Neural cell (in vitro differentiated cells): Measurements from ENCODE around the gene FGFBP3. TPM values are rescaled to one million over a fixed set of nuclear protein-coding genes. Genes with fewer than 3 reads are reported as not detected.

ENCODE experiments used
- H2AFZ ChIP-seq: fragments of 200-600, 300-800 bp; sonication (generic), shearing (Covaris generic); 2 replicates; pipeline ENCODE4 v1.6.0; 2014; ENCODE audit warnings: low read depth, mild to moderate bottlenecking, antibody characterized with exemption, low read length, moderate library complexity
- H3F3A ChIP-seq: fragments of 200-600 bp; shearing (Covaris generic); 2 replicates; pipeline ENCODE4 v1.6.1; 2016; ENCODE audit warnings: mild to moderate bottlenecking, moderate library complexity, mixed read lengths, antibody characterized with exemption, low read length; ENCODE audit not compliant: insufficient read depth, poor library complexity, severe bottlenecking
- H3K27ac ChIP-seq: fragments of 200-600, 300-800 bp; sonication (generic), shearing (Covaris generic); 2 replicates; pipeline ENCODE4 v1.5.1; 2014; ENCODE audit warnings: mild to moderate bottlenecking, low read length, moderate library complexity
- H3K27me3 ChIP-seq: fragments of 300-800, 200-600 bp; sonication (generic), shearing (Covaris generic); 2 replicates; pipeline ENCODE4 v1.6.0; 2014; ENCODE audit warnings: mild to moderate bottlenecking, low read depth, low read length, moderate library complexity; ENCODE audit not compliant: insufficient read depth
- H3K36me3 ChIP-seq: fragments of 300-800, 200-600 bp; sonication (generic), shearing (Covaris generic); 2 replicates; pipeline ENCODE4 v1.5.1; 2014; ENCODE audit warnings: mild to moderate bottlenecking, antibody characterized with exemption, low read length, moderate library complexity; ENCODE audit not compliant: insufficient read depth
- H3K4me2 ChIP-seq: fragments of 300-800, 200-600 bp; sonication (generic), shearing (Covaris generic); 2 replicates; pipeline ENCODE4 v1.6.0; 2014; ENCODE audit warnings: mild to moderate bottlenecking, low read length
- H3K4me3 ChIP-seq: fragments of 300-800, 200-600 bp; sonication (generic), shearing (Covaris generic); 2 replicates; pipeline ENCODE4 v1.5.1; 2014; ENCODE audit warnings: mild to moderate bottlenecking, low read length, moderate library complexity
- H3K79me2 ChIP-seq: fragments of 200-600 bp; shearing (Covaris generic); replicated peaks from 2 replicates; pipeline ENCODE4 v1.6.0; 2014; ENCODE audit warnings: mild to moderate bottlenecking, low read length, moderate library complexity; ENCODE audit not compliant: insufficient read depth
- H3K9ac ChIP-seq: fragments of 300-800, 200-600 bp; sonication (generic), shearing (Covaris generic); 2 replicates; pipeline ENCODE4 v1.6.1; 2016; ENCODE audit warnings: mild to moderate bottlenecking, low read length, mixed read lengths
- H3K9me2 ChIP-seq: fragments of 200-600 bp; shearing (Covaris generic); 2 replicates; pipeline ENCODE4 v1.6.1; 2016; ENCODE audit warnings: mild to moderate bottlenecking, low read length, mixed read lengths; ENCODE audit not compliant: insufficient read depth
- H3K9me3 ChIP-seq: fragments of 200-600, 300-800 bp; sonication (generic), shearing (Covaris generic); 2 replicates; pipeline ENCODE4 v1.6.1; 2016; ENCODE audit warnings: mild to moderate bottlenecking, mixed run types, low read length, moderate library complexity, mixed read lengths
- H4K20me1 ChIP-seq: fragments of 200-600 bp; shearing (Covaris generic); 2 replicates; pipeline ENCODE4 v1.6.1; 2016; ENCODE audit warnings: mild to moderate bottlenecking, mixed run types; ENCODE audit not compliant: insufficient read depth
- EP300 ChIP-seq: fragments of 450-650 bp; conservative IDR thresholded peaks from 2 replicates; pipeline ENCODE4 v1.6.1; 2014; ENCODE audit warnings: antibody characterized with exemption, mild to moderate bottlenecking, moderate library complexity; ENCODE audit not compliant: poor library complexity, severe bottlenecking
- EZH2 ChIP-seq: fragments of 200-600, 300-800 bp; shearing (Covaris generic), sonication (generic); IDR thresholded peaks from 2 replicates; pipeline ENCODE4 v1.6.1; 2014; ENCODE audit warnings: antibody characterized with exemption, low read length, borderline replicate concordance, mild to moderate bottlenecking; ENCODE audit not compliant: insufficient read depth, poor library complexity, severe bottlenecking
- MXI1 ChIP-seq: fragments of 450-650 bp; conservative IDR thresholded peaks from 2 replicates; pipeline ENCODE4 v1.6.1; 2014; ENCODE audit warnings: antibody characterized with exemption, mild to moderate bottlenecking; ENCODE audit not compliant: poor library complexity, severe bottlenecking
- POLR2AphosphoS5 ChIP-seq: IDR thresholded peaks from 2 replicates; pipeline ENCODE4 v1.6.1; 2012
- RAD21 ChIP-seq: fragments of 450-650 bp; conservative IDR thresholded peaks from 2 replicates; pipeline ENCODE4 v1.6.1; 2014; ENCODE audit warnings: antibody characterized with exemption, mild to moderate bottlenecking, moderate library complexity
- SMC3 ChIP-seq: fragments of 450-650 bp; conservative IDR thresholded peaks from 2 replicates; pipeline ENCODE4 v1.6.1; 2014; ENCODE audit warnings: antibody characterized with exemption, mild to moderate bottlenecking, moderate library complexity; ENCODE audit not compliant: poor library complexity
- TAF1 ChIP-seq: IDR thresholded peaks from 2 replicates; pipeline ENCODE4 v1.6.1; 2012; ENCODE audit warnings: low read depth
- polyA plus RNA-seq: library from polyadenylated mRNA; depleted of rRNA; stranded (reverse); fragments of >200 nt; gene quantifications from 2 replicates; pipeline ENCODE4 v1.2.3, GENCODE V29; 2014
- TF ChIP-seq, protein P1 (sequence below): fragments of 450-650 bp; IDR thresholded peaks from 2 replicates; pipeline ENCODE4 v1.5.1; 2014; ENCODE audit warnings: antibody characterized with exemption, mild to moderate bottlenecking, moderate library complexity; ENCODE audit not compliant: poor library complexity, severe bottlenecking
- TF ChIP-seq, protein P2 (sequence below): IDR thresholded peaks from 2 replicates; pipeline ENCODE4 v1.6.1; 2012; ENCODE audit warnings: borderline replicate concordance

The FGFBP3 gene
- polyA plus RNA-seq, 1 donor from 2014 or later = 39.5 TPM

DNA sequence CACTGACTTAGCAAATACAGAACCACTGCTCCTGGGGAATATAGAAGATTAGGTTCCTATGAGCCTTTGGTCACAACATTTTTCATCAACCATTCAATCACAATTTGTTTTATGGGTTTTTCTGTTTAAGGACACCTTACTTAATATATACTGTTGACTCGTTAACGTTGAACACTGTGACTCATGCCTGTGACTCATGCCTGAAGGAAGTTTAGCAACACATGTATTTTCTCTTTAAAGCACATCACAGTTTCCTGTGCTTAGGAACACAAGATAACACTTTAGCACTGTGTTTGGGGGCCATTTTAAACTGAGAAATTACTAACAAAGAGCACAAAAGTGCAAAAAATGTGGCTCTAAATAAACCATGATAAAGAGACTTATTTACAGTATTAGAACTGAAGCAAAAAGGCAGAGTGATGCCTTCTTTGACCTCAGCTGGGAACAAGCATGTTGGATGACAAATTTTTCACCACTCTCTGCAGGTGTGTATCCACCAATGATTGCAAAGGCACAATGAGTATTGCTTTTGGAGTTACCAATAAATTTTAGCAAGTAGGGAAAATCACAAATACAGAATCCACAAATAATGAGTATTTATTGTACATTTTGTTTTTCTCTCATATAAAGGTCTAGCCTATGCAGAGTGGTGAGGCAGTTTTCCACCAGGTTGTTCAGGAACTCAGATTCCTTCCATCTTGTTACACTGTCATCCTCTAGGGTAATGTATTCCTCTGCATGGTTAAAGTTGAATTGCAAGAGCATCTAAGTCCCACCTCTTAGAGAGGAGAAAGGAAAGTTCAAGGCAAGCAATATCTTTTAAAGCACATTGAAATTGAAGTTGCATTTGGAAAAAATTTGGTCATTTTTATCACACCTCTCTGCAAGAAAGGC, 7.3 kb downstream of the FGFBP3 start:
- Histone ChIP-seq H3K27ac (no peak overlapping the region), H3F3A (no peaks in the 10 kb centered on the region), H3K79me2 (peaks cover 2% of the 10 kb centered on the region), H3K9ac (no peak overlapping the region), H3K27me3 (no peaks in the 10 kb centered on the region), H3K9me2 (no peaks in the 10 kb centered on the region), H3K4me2 (no peak overlapping the region), H4K20me1 (no peaks in the 10 kb centered on the region), H3K36me3 (no peaks in the 10 kb centered on the region), H2AFZ (no peak overlapping the region), H3K4me3 (no peak overlapping the region), H3K9me3 (no peaks in the 10 kb centered on the region)
- TF ChIP-seq TAF1 (no peak), EP300 (no peak)

DNA sequence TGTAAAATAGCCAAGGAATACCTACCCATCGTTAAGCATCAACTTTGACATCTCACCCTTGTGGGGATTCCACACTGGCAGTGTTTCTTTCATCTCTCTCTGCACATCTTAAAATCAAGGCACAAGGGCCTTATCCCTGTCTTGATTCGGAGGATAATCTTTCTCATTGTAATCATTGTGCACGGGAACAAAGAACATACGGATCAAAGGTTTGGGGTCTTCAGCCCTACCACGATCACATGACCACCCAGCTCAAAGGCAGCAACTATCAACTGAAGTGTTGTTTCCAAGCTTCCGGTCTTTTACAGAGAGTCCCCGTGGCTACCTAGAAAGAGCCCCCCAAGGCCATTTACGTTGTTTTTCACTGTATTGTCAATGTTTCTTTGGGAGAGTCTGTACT, 11.9 kb downstream of the FGFBP3 start:
- H3K9ac ChIP-seq = no peak overlapping the region
- H4K20me1 ChIP-seq = no peaks in the 10 kb centered on the region
- H3F3A ChIP-seq = no peaks in the 10 kb centered on the region
- H3K4me3 ChIP-seq = no peak overlapping the region
- H2AFZ ChIP-seq = no peak overlapping the region
- H3K9me3 ChIP-seq = no peaks in the 10 kb centered on the region
- H3K4me2 ChIP-seq = no peak overlapping the region
- no peaks in the 10 kb centered on the region for H3K36me3 ChIP-seq
- no peaks in the 10 kb centered on the region for H3K79me2 ChIP-seq
- TF ChIP-seq RAD21 (no peak), MXI1 (no peak), EZH2 (no peak), EP300 (no peak), TAF1 (no peak), POLR2AphosphoS5 (no peak), SMC3 (no peak)
- TF ChIP-seq, protein P1, sequence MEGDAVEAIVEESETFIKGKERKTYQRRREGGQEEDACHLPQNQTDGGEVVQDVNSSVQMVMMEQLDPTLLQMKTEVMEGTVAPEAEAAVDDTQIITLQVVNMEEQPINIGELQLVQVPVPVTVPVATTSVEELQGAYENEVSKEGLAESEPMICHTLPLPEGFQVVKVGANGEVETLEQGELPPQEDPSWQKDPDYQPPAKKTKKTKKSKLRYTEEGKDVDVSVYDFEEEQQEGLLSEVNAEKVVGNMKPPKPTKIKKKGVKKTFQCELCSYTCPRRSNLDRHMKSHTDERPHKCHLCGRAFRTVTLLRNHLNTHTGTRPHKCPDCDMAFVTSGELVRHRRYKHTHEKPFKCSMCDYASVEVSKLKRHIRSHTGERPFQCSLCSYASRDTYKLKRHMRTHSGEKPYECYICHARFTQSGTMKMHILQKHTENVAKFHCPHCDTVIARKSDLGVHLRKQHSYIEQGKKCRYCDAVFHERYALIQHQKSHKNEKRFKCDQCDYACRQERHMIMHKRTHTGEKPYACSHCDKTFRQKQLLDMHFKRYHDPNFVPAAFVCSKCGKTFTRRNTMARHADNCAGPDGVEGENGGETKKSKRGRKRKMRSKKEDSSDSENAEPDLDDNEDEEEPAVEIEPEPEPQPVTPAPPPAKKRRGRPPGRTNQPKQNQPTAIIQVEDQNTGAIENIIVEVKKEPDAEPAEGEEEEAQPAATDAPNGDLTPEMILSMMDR = no peak
- TF ChIP-seq, protein P2, sequence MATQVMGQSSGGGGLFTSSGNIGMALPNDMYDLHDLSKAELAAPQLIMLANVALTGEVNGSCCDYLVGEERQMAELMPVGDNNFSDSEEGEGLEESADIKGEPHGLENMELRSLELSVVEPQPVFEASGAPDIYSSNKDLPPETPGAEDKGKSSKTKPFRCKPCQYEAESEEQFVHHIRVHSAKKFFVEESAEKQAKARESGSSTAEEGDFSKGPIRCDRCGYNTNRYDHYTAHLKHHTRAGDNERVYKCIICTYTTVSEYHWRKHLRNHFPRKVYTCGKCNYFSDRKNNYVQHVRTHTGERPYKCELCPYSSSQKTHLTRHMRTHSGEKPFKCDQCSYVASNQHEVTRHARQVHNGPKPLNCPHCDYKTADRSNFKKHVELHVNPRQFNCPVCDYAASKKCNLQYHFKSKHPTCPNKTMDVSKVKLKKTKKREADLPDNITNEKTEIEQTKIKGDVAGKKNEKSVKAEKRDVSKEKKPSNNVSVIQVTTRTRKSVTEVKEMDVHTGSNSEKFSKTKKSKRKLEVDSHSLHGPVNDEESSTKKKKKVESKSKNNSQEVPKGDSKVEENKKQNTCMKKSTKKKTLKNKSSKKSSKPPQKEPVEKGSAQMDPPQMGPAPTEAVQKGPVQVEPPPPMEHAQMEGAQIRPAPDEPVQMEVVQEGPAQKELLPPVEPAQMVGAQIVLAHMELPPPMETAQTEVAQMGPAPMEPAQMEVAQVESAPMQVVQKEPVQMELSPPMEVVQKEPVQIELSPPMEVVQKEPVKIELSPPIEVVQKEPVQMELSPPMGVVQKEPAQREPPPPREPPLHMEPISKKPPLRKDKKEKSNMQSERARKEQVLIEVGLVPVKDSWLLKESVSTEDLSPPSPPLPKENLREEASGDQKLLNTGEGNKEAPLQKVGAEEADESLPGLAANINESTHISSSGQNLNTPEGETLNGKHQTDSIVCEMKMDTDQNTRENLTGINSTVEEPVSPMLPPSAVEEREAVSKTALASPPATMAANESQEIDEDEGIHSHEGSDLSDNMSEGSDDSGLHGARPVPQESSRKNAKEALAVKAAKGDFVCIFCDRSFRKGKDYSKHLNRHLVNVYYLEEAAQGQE = no peak
- H3K27ac ChIP-seq = no peak overlapping the region
- H3K9me2 ChIP-seq = no peaks in the 10 kb centered on the region
- H3K27me3 ChIP-seq = no peaks in the 10 kb centered on the region
